Mesendoderm (in vitro differentiated cells): Measurements from ENCODE around the gene RTP3.

Experiments used
- DNase-seq: peaks from one replicate; pipeline ENCODE4 v3.0.0; 2013
- H2AK5ac ChIP-seq: 2 replicates; pipeline ENCODE4 v1.6.1; 2013; ENCODE audit warnings: low read length, inconsistent platforms
- H2BK120ac ChIP-seq: 2 replicates; pipeline ENCODE4 v1.6.1; 2013; ENCODE audit warnings: low read depth, mild to moderate bottlenecking, low read length, moderate library complexity, mixed read lengths
- H2BK15ac ChIP-seq: replicated peaks from 2 replicates; pipeline ENCODE4 v1.6.1; 2013; ENCODE audit warnings: low read depth, mild to moderate bottlenecking, moderate library complexity
- H2BK5ac ChIP-seq: 2 replicates; pipeline ENCODE4 v1.6.1; 2013; ENCODE audit warnings: low read length, inconsistent platforms
- H3K18ac ChIP-seq: 2 replicates; pipeline ENCODE4 v1.6.1; 2013; ENCODE audit warnings: mild to moderate bottlenecking, low read length, mixed read lengths
- H3K23ac ChIP-seq: one replicate; pipeline ENCODE4 v1.6.1; 2013; ENCODE audit warnings: low read length
- H3K27ac ChIP-seq: 2 replicates; pipeline ENCODE4 v1.5.1; 2013; ENCODE audit warnings: low read depth, mild to moderate bottlenecking, inconsistent platforms, low read length, moderate library complexity
- H3K27me3 ChIP-seq: 2 replicates; pipeline ENCODE4 v1.6.1; 2013; ENCODE audit warnings: low read length, control low read depth, mild to moderate bottlenecking, inconsistent platforms; ENCODE audit not compliant: insufficient read depth, poor library complexity
- H3K36me3 ChIP-seq: 2 replicates; pipeline ENCODE4 v1.6.1; 2013; ENCODE audit warnings: low read length, inconsistent platforms; ENCODE audit not compliant: control insufficient read depth, insufficient read depth
- H3K4ac ChIP-seq: one replicate; pipeline ENCODE4 v1.6.1; 2013; ENCODE audit warnings: low read depth, mild to moderate bottlenecking, low read length, moderate library complexity
- H3K4me1 ChIP-seq: 2 replicates; pipeline ENCODE4 v1.6.1; 2013; ENCODE audit warnings: low read depth, low read length, inconsistent platforms; ENCODE audit not compliant: control insufficient read depth
- H3K4me2 ChIP-seq: 2 replicates; pipeline ENCODE4 v1.6.1; 2013; ENCODE audit warnings: low read length
- H3K4me3 ChIP-seq: 2 replicates; pipeline ENCODE4 v1.5.1; 2013; ENCODE audit warnings: mild to moderate bottlenecking, low read length
- H3K56ac ChIP-seq: one replicate; pipeline ENCODE4 v1.6.1; 2013; ENCODE audit warnings: low read length
- H3K79me1 ChIP-seq: 2 replicates; pipeline ENCODE4 v1.6.1; 2013; ENCODE audit warnings: low read length, inconsistent platforms
- H3K79me2 ChIP-seq: 2 replicates; pipeline ENCODE4 v1.6.1; 2013; ENCODE audit warnings: mild to moderate bottlenecking, low read length; ENCODE audit not compliant: control insufficient read depth, insufficient read depth
- H3K9ac ChIP-seq: 2 replicates; pipeline ENCODE4 v1.6.1; 2013; ENCODE audit warnings: low read length, inconsistent platforms
- H4K5ac ChIP-seq: one replicate; pipeline ENCODE4 v1.6.1; 2013; ENCODE audit warnings: low read length
- H4K8ac ChIP-seq: one replicate; pipeline ENCODE4 v1.6.1; 2013; ENCODE audit warnings: low read depth, mild to moderate bottlenecking, control low read depth, low read length, moderate library complexity
- WGBS: extraction: QIAGEN DNeasy Blood & Tissue Kit; methylation state at CpG from one replicate; pipeline ENCODE4 v1.1.7; 2013; ENCODE audit warnings: low lambda C conversion rate, missing lambda C conversion rate; ENCODE audit not compliant: insufficient coverage; ENCODE audit errors: extremely low coverage; 5-methylcytosine and 5-hydroxymethylcytosine counted together

RTP3 gene

GRCh38 chr3:46471371-46471914 lies 26.3 kb upstream of the RTP3 start:
- no peak overlapping the region for H2AK5ac ChIP-seq
- H3K4me3 ChIP-seq: no peak overlapping the region
- no CpG with 5 or more reads among the region's 5 CpGs for WGBS
- H3K4me2 ChIP-seq: no peak overlapping the region
- H4K8ac ChIP-seq: no peak overlapping the region
- H3K79me2 ChIP-seq: no peaks in the 10 kb centered on the region
- no peak overlapping the region for H4K5ac ChIP-seq
- no peak overlapping the region for H2BK5ac ChIP-seq
- H3K27me3 ChIP-seq: no peaks in the 10 kb centered on the region
- no peak overlapping the region for H3K27ac ChIP-seq
- no peak overlapping the region for H3K18ac ChIP-seq
- H3K36me3 ChIP-seq: no peaks in the 10 kb centered on the region
- H2BK120ac ChIP-seq: no peak overlapping the region
- H2BK15ac ChIP-seq: no peak overlapping the region
- no peak overlapping the region for H3K9ac ChIP-seq
- no peak overlapping the region for H3K23ac ChIP-seq
- no peak for DNase-seq
- no peaks in the 10 kb centered on the region for H3K79me1 ChIP-seq
- H3K4ac ChIP-seq: no peak overlapping the region
- H3K56ac ChIP-seq: no peak overlapping the region
- H3K4me1 ChIP-seq: no peaks in the 10 kb centered on the region

DNA sequence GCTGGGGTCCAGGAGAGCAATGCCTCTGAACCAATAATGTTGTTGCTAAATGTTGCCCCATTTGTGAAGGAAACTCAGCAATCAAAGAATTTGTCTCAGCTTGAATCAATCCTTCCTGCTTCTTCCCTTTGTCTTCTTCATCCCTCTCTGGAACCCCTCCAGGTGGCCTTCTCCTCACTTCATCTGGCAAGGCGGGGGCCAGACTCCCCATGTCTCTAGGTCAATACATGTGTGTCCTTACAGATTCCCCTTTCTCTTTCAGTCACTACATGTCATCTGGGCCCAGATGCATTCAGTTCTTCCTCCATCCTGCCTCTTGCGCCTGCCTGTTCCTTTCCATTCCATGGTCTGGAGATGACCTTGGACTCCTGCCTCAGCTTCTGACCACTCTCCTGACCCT lies 25.0 kb upstream of the RTP3 start:
- no peak overlapping the region for H2BK120ac ChIP-seq
- H2BK5ac ChIP-seq: no peak overlapping the region
- no peak overlapping the region for H3K4me3 ChIP-seq
- H3K4ac ChIP-seq: no peak overlapping the region
- no peak overlapping the region for H3K4me2 ChIP-seq
- H3K23ac ChIP-seq: no peak overlapping the region
- no peaks in the 10 kb centered on the region for H3K36me3 ChIP-seq
- no peaks in the 10 kb centered on the region for H3K27me3 ChIP-seq
- H4K8ac ChIP-seq: no peak overlapping the region
- H3K18ac ChIP-seq: no peak overlapping the region
- no peak overlapping the region for H2AK5ac ChIP-seq
- no peaks in the 10 kb centered on the region for H3K4me1 ChIP-seq
- WGBS: no CpG with 5 or more reads among the region's 2 CpGs
- DNase-seq: no peak
- no peak overlapping the region for H2BK15ac ChIP-seq
- H3K79me1 ChIP-seq: no peaks in the 10 kb centered on the region
- no peak overlapping the region for H3K56ac ChIP-seq
- no peak overlapping the region for H4K5ac ChIP-seq
- H3K27ac ChIP-seq: no peak overlapping the region
- no peak overlapping the region for H3K9ac ChIP-seq
- H3K79me2 ChIP-seq: no peaks in the 10 kb centered on the region

DNA sequence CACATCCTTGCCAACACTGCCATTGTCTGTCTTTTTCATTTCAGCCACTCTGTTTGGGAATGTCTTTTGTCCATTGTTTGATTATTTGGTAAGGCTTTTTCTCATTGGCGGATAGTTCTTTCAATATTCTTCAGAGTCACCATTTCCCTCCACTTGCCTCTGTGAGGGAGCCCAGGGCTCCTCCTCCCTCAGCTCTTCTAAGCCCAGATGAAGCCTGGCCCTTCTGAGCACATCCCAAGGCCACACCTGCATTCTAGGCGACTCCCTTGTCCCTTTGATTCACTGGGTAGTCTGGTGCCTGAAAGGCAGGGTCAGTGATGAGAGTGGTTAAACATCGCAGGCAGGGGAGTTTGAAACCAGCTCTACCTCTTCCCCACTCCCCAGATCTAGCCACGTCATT lies 20.6 kb upstream of the RTP3 start:
- no peaks in the 10 kb centered on the region for H3K36me3 ChIP-seq
- H3K18ac ChIP-seq: no peak overlapping the region
- H2BK15ac ChIP-seq: no peak overlapping the region
- no peak overlapping the region for H3K27ac ChIP-seq
- H3K9ac ChIP-seq: no peak overlapping the region
- H3K79me2 ChIP-seq: no peaks in the 10 kb centered on the region
- WGBS: no CpG with 5 or more reads among the region's 4 CpGs
- H3K4ac ChIP-seq: no peak overlapping the region
- H4K5ac ChIP-seq: no peak overlapping the region
- no peak for DNase-seq
- H2BK5ac ChIP-seq: no peak overlapping the region
- no peak overlapping the region for H3K23ac ChIP-seq
- H3K79me1 ChIP-seq: no peaks in the 10 kb centered on the region
- H3K4me3 ChIP-seq: no peak overlapping the region
- no peak overlapping the region for H2BK120ac ChIP-seq
- no peaks in the 10 kb centered on the region for H3K4me1 ChIP-seq
- no peaks in the 10 kb centered on the region for H3K27me3 ChIP-seq
- H3K56ac ChIP-seq: no peak overlapping the region
- no peak overlapping the region for H3K4me2 ChIP-seq
- H4K8ac ChIP-seq: no peak overlapping the region
- no peak overlapping the region for H2AK5ac ChIP-seq

DNA sequence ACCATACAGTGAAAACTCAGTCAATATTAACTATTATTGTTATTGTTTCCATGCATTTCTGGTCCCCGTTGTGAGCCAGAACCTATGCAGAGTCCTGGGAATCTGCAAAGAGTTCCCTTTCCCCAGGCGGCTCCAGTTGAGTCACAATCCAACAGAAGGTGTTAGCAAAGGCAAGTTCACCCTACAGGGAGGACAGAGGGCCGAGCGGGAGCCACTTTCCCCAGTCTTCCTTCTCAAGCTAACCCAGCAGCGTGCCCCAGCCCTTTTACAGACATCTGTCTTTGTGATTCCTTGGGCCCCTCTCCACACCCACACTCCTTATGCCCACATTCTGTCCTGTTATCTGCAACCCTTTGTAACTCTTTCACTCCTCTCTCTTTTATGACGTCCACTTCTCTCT lies 20.0 kb upstream of the RTP3 start:
- no peak overlapping the region for H4K5ac ChIP-seq
- H4K8ac ChIP-seq: no peak overlapping the region
- no peak overlapping the region for H3K18ac ChIP-seq
- no peak overlapping the region for H3K56ac ChIP-seq
- no peak overlapping the region for H2BK120ac ChIP-seq
- H3K27ac ChIP-seq: no peak overlapping the region
- H3K27me3 ChIP-seq: no peaks in the 10 kb centered on the region
- no peaks in the 10 kb centered on the region for H3K79me1 ChIP-seq
- no CpG with 5 or more reads among the region's 6 CpGs for WGBS
- no peaks in the 10 kb centered on the region for H3K79me2 ChIP-seq
- no peak overlapping the region for H2BK5ac ChIP-seq
- no peak overlapping the region for H3K4me2 ChIP-seq
- H3K4me3 ChIP-seq: no peak overlapping the region
- no peaks in the 10 kb centered on the region for H3K36me3 ChIP-seq
- no peak overlapping the region for H3K4ac ChIP-seq
- no peak overlapping the region for H3K9ac ChIP-seq
- H3K4me1 ChIP-seq: no peaks in the 10 kb centered on the region
- no peak overlapping the region for H2BK15ac ChIP-seq
- H2AK5ac ChIP-seq: no peak overlapping the region
- DNase-seq: no peak
- H3K23ac ChIP-seq: no peak overlapping the region

DNA sequence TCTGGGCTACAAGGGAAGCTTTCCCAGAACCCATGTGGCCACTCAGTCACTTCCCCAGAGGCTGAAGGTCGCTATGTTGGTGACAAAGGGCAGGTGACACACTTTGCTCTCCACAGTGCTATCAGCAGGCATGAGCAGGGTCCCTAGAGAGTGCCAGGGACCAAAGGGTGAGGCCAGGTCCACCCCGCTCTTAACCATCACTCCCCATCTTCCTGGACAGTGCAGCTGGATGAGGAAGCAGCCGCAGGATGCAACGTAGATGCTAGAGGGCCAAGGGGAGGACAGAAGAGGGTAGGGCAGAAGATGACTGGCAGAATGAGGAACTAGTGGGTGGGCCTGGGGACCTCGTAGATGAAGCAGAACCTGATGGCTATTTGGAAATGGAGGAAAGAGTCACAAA lies 19.4 kb upstream of the RTP3 start:
- H2BK120ac ChIP-seq: no peak overlapping the region
- H3K56ac ChIP-seq: no peak overlapping the region
- H2AK5ac ChIP-seq: no peak overlapping the region
- H3K23ac ChIP-seq: no peak overlapping the region
- no peaks in the 10 kb centered on the region for H3K4me1 ChIP-seq
- no peak overlapping the region for H3K27ac ChIP-seq
- H3K4me2 ChIP-seq: no peak overlapping the region
- H3K79me1 ChIP-seq: no peaks in the 10 kb centered on the region
- no peak overlapping the region for H3K9ac ChIP-seq
- no peak for DNase-seq
- no CpG with 5 or more reads among the region's 5 CpGs for WGBS
- no peak overlapping the region for H2BK15ac ChIP-seq
- no peak overlapping the region for H4K5ac ChIP-seq
- no peak overlapping the region for H3K4ac ChIP-seq
- no peaks in the 10 kb centered on the region for H3K79me2 ChIP-seq
- no peak overlapping the region for H3K18ac ChIP-seq
- H3K36me3 ChIP-seq: no peaks in the 10 kb centered on the region
- H3K4me3 ChIP-seq: no peak overlapping the region
- no peaks in the 10 kb centered on the region for H3K27me3 ChIP-seq
- no peak overlapping the region for H4K8ac ChIP-seq
- H2BK5ac ChIP-seq: no peak overlapping the region

GRCh38 chr3:46479021-46479420 lies 18.8 kb upstream of the RTP3 start:
- no peak overlapping the region for H2BK5ac ChIP-seq
- no peak overlapping the region for H4K5ac ChIP-seq
- H2AK5ac ChIP-seq: no peak overlapping the region
- H3K23ac ChIP-seq: no peak overlapping the region
- H3K4me1 ChIP-seq: no peaks in the 10 kb centered on the region
- no peaks in the 10 kb centered on the region for H3K79me2 ChIP-seq
- no peak overlapping the region for H3K56ac ChIP-seq
- no peak overlapping the region for H3K18ac ChIP-seq
- H3K4me2 ChIP-seq: no peak overlapping the region
- no peak overlapping the region for H3K9ac ChIP-seq
- no peaks in the 10 kb centered on the region for H3K36me3 ChIP-seq
- no peak overlapping the region for H3K27ac ChIP-seq
- H2BK120ac ChIP-seq: no peak overlapping the region
- H3K27me3 ChIP-seq: no peaks in the 10 kb centered on the region
- DNase-seq: no peak
- H2BK15ac ChIP-seq: no peak overlapping the region
- H4K8ac ChIP-seq: no peak overlapping the region
- H3K79me1 ChIP-seq: no peaks in the 10 kb centered on the region
- H3K4ac ChIP-seq: no peak overlapping the region
- no peak overlapping the region for H3K4me3 ChIP-seq
- no CpG with 5 or more reads among the region's 5 CpGs for WGBS
